GM21423 (cell line): Measurements from ENCODE around the gene NEURL4.
A peak's percentile ranks its signal among the peaks of the same experiment; 100 is the strongest.

ENCODE experiments used
- ATAC-seq: cut with Tn5 transposase; IDR thresholded peaks from one replicate; pipeline ENCODE4 v1.9.1; 2021; ENCODE audit warnings: mild to moderate bottlenecking, moderate library complexity; ENCODE audit not compliant: unreplicated experiment

Gene NEURL4

GRCh38 chr17:7324438-7324779, 4.7 kb downstream of the NEURL4 start:
- no peak for ATAC-seq

- ATAC-seq: no peak
Measured at GRCh38 chr17:7323731-7324437, 5.3 kb downstream of the NEURL4 start.

DNA sequence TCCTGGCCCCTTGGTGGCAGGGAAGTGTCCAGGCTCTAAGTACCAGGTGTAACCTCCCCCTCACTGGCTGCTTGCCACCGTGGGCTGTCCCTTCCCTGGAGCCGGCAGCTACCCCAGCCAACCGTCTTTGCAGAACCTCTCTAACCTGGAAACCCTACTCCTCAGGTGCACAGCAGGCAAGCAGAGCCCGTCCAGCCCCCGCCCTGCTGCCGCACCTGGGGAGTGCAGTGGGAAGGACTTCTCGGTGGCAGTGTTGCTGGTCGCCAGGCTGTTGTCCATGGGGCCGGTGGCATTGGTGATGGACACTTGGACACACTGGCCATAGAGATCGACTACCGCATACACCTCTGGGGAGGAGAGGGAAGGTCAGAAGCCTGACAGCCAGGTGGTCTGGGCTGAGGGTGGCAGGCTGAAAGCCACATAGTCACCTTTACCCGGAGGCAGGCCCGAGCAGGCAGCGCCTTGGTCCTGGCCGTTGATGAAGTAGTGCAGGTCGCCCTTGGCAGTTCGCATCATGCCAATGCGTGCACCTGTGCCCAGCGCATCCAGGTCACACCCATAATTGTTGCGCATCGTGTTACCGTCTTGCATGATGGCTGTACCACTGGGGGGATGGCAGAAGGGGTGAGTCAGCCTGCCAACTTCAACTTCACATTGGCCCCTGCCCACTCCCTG, 6.5 kb downstream of the NEURL4 start:
- ATAC-seq: no peak

GRCh38 chr17:7321466-7321865, 7.7 kb downstream of the NEURL4 start:
- ATAC-seq: no peak

DNA sequence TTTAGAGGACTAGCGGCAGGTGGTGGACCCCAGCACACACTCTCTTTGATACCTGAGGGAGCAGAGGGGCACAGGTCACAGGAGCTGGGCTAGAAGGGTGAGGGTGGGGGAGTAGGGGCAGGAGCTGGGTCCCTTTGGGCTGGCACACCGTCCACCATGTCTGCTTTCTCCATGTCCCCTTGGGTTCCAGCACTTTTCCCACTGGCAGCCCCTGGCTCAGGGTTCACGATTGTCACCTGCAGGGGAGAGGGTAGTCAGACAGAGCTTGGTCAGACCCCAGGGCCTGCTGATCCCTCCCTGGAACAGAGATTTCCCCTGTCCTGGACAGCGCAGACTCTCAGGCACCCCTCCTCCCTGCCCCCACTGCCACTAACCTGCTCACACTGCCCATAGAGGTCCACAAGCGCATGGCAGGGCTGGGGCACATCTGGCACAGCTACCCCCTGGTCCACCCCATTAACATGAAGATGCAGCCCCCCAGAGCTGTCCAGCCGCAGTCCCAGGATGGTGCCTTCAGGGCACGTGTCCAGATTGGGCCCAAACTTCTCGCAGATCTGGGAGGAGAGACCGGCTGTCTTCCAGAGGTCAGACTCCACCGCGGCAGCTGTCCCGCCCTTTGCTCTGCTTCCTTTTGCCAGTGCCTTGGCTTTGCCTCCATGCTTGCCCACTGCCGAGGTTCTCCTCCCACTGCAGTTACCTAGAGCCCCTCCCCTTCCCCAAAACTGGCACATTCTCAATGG, 10.8 kb downstream of the NEURL4 start:
- no peak for ATAC-seq

- no peak for ATAC-seq
Measured at GRCh38 chr17:7317161-7317803, 11.9 kb downstream of the NEURL4 start.

GRCh38 chr17:7315570-7316235, 13.4 kb downstream of the NEURL4 start:
- ATAC-seq: no peak

DNA sequence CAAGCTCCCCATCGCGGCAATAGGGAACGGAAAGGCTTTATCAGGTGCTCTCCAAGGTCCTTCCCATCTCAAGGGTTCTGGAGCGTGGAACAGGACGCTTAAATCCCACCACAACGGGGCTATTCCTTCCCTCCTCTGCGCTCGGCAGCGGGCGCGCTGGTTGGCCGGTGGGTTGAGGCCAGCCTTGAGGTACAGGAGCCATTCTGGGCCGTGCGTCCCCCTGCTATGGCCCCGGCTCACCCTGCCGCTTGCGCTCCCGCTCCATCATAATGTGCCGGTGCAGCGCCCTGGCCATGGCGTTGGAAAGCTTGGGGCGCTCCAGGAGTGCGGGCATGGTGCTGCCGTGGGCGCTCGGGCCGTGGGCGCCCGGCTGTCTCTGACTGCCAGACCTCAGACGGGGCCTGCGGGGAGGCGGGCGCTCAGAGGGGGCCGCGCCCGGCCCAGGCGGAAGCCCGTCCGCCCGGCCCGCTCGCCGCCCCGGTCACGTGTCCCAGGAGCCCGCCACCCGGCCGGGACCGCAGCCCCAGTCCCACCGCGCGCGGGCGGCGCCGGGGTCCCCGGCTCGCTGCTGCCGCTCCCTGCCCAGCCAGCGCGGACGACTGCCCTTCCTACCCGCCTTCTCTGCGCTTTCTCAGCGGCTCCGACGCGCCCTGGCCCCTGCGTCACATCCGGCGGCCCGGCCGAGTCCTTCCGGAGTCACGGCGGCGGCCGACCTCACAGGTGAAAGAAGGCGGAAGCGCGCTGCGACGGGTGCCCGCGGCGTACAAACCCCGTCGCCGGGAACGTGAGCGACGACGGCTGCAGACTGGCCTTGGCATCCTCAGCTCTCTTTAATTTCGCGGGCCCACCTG, 14.2 kb downstream of the NEURL4 start, which contains the start of gene GPS2:
Gene GPS2 (minus strand): TSS at position 642 of the 851 bp plus-strand sequence. CDS start 308 bp downstream, at position 334.
- ATAC-seq: peak; percentile 69

- no peak for ATAC-seq
Measured at GRCh38 chr17:7313890-7314718, 15.0 kb downstream of the NEURL4 start.

GRCh38 chr17:7313088-7313889, 15.8 kb downstream of the NEURL4 start:
- ATAC-seq: no peak

DNA sequence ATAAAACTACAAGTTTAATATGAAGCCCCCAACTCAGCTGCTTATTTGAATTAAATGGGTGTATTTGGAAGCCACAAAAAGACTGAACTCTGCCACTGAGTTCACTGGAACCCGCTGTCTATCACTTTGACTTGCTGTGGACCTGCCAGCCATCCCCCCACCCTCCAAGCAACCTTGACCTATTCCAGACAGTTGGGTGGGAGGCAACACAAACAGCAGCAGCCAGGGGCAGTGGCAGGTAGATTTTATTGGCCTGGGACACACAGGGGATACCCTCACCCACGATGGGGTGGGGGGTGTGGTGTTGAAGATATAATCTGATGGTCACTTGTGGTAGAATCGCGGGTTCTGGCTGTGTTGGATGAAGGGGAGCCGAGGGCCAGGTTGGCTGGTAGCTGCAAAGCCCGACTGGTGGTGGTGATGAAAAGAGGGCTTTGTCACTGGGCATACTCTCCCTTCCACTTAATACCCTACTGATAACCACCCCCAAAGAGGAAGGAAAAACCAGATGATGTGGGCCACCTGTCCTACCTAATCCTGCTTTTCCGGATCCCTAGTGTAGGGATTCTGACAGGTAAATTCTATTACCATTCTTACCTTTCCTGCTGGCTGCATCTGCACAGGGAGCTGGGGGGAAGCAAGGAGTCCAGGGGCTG, 16.6 kb downstream of the NEURL4 start:
- no peak for ATAC-seq

DNA sequence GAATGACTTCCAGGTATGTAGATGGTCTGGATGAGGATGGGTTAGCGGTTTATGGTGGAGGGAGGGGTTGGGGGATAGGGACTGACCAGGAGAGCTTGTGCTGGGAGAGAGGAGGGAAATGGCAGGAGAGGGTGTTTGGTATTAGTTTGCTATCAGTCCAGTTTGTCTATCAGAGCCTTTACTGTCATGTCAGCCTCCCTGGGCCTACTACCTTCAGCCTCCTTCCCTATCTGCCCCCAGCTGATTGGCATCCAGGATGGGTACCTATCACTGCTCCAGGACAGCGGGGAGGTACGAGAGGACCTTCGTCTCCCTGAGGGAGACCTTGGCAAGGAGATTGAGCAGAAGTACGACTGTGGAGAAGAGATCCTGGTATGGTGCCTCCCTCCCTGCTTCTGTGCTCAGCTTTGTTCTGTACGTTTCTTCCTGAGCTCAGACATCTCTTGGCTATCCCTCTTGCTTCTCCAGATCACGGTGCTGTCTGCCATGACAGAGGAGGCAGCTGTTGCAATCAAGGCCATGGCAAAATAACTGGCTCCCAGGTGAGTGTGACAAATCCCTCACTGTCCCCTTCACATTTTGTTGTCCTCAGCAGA, 17.9 kb downstream of the NEURL4 start:
- no peak for ATAC-seq

- ATAC-seq: no peak
Measured at GRCh38 chr17:7309628-7310027, 19.5 kb downstream of the NEURL4 start.

GRCh38 chr17:7308625-7309433, 20.3 kb downstream of the NEURL4 start:
- ATAC-seq: no peak

DNA sequence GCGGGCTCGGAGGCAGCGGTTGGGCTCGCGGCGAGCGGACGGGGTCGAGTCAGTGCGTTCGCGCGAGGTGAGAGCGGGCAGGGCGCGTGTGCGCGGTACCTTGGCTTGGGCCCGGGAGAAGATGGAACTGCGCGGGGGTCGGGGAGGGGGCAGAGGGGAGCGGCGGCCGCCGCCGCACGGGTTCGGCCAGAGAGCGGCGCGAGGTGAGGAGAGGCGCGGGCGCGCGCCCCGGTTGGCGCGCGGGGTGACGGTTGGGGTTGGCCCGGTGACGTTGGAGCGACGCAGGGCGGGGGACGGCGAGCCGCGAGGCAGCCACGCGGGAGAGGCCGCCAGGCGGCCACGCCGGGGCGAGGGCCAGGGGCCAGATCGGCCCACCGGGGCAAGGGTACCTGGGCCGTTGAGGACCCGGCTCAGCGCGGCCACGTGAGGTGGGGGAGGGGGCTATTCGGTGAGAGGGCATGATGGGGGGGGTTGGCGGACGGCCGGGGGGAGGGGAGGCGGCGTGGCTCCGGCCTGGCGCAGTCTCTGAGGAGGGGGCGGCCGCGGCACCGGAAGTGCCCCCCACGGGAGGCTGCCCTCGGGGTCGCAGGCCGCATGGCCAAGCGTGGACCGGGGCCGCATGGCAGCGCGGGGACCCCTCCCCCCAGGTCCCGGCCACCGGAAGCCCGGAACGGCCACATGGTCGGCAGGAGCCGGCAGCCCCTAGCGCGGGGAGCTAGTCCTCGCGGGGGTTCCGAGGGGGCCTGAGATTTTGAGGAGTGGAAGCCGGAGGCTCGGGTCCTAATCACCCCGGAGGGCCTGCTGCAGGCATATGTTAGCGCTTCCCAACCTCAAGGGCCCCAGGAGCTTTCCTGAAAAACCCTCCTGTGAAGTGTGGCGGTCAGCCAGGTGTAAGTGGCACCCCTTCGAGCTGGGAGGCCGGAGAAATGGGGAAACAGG, 21.2 kb downstream of the NEURL4 start:
- peak; percentile 13 for ATAC-seq
